Measurements from ENCODE around the gene TMEM258. TPM values are rescaled to one million over a fixed set of nuclear protein-coding genes. Genes with fewer than 3 reads are reported as not detected.

The TMEM258 gene
- total RNA-seq, 6 experiments from 2014 or later, result 31.6 to 74.5 (median 55.3) TPM

GRCh38 chr11:61743486-61744095, 48.8 kb downstream of the TMEM258 start:
- Histone ChIP-seq H3K27me3 (no peaks in the 10 kb centered on the region), H3K36me3 (no peaks in the 10 kb centered on the region), H3K9me3 (no peaks in the 10 kb centered on the region), H3K4me3 (no peak overlapping the region), H3K4me1 (peaks cover 0 to 3% (median 0%) of the 10 kb centered on the region in 4 donors), H3K27ac (no peak overlapping the region)
- intact Hi-C loops (cut with DNase I), result no loop called here
- ATAC-seq, result no peak
- no peak for DNase-seq
- TF ChIP-seq POLR2A (IDR thresholded peaks at IDR 0.05) (no peak), CTCF (IDR thresholded peaks at IDR 0.05) (no peak)
- no CpG with 5 or more reads among the region's 42 CpGs for WGBS (ENCODE audit: insufficient coverage, low coverage, low lambda C conversion rate, missing lambda C conversion rate)

DNA sequence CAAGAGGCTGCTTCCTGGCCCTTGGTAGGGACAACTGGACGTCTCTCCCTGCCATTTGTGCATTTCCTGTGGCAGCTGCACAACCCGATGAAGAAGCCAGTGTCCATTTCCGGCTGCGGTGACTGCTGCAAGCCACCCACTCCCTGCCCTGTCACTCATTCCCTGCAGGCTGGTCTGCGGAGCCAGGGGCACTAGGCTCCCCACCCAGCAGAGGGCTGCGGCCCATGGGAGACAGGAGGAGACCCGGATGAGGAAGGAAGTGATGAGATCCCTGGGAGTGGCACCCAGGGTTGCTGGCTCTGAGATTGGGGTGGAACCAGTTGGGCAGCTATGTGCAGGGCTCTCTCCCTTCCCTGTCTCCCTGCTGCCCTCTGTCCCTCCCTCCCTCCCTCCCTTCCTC, 50.0 kb downstream of the TMEM258 start:
- no peak overlapping the region for H3K4me3 ChIP-seq
- WGBS (ENCODE audit: insufficient coverage, low coverage, low lambda C conversion rate, missing lambda C conversion rate), result 38% methylated on average over 3 of the region's 7 CpGs
- no peaks in the 10 kb centered on the region for H3K27me3 ChIP-seq
- intact Hi-C loops (cut with DNase I), result no loop called here
- H3K36me3 ChIP-seq, result no peaks in the 10 kb centered on the region
- TF ChIP-seq CTCF (IDR thresholded peaks at IDR 0.05) (no peak), POLR2A (IDR thresholded peaks at IDR 0.05) (no peak)
- no peak for DNase-seq
- H3K4me1 ChIP-seq, result no peaks in the 10 kb centered on the region
- no peak overlapping the region for H3K27ac ChIP-seq
- no peaks in the 10 kb centered on the region for H3K9me3 ChIP-seq
- peak in 3 of 4 donors; percentile 15 to 42 (median 23) for ATAC-seq

GRCh38 chr11:61739966-61740365, 52.4 kb downstream of the TMEM258 start:
- Histone ChIP-seq H3K27me3 (no peaks in the 10 kb centered on the region), H3K27ac (no peak overlapping the region), H3K4me3 (no peak overlapping the region), H3K4me1 (no peaks in the 10 kb centered on the region), H3K9me3 (no peaks in the 10 kb centered on the region), H3K36me3 (peaks cover 0 to 2% (median 0%) of the 10 kb centered on the region in 4 donors)
- ATAC-seq, result no peak
- intact Hi-C loops (cut with DNase I), result loop anchor here in 1 of 2 donors (10.0 kb wide), 1 partner anchor 65 kb away; no protein-coding TSS in a partner anchor
- 80% methylated on average over 1 of the region's 7 CpGs for WGBS (ENCODE audit: insufficient coverage, low coverage, low lambda C conversion rate, missing lambda C conversion rate)
- no peak for DNase-seq
- no peak for TF ChIP-seq POLR2A (IDR thresholded peaks at IDR 0.05)
- no peak for TF ChIP-seq CTCF (IDR thresholded peaks at IDR 0.05)

DNA sequence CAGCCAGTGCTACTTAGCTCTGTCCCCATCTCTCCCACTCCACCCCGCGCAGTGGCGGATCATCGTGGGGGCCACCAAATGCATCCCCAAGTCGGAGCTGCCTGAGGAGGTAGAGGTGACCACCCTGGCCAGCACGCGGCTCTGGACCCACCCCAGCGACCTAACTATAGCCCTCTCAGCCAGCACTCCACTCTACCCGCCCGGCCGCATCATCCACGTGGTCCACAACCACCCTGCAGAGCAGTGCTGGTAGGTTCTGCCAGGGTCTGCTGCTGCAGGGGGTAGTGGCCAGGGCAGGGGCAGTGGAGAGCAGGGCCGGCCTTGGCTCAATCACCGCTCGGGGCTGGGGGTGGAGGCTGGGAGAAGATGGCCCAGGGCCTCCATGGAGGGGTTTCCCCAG, 53.0 kb downstream of the TMEM258 start:
- intact Hi-C loops (cut with DNase I), result loop anchor here in 1 of 2 donors (10.0 kb wide), 1 partner anchor 65 kb away; no protein-coding TSS in a partner anchor
- Histone ChIP-seq H3K27me3 (no peaks in the 10 kb centered on the region), H3K4me3 (no peak overlapping the region), H3K9me3 (no peaks in the 10 kb centered on the region), H3K4me1 (no peaks in the 10 kb centered on the region), H3K27ac (no peak overlapping the region), H3K36me3 (peaks cover 0 to 2% (median 0%) of the 10 kb centered on the region in 4 donors)
- TF ChIP-seq POLR2A (IDR thresholded peaks at IDR 0.05), result no peak
- TF ChIP-seq CTCF (IDR thresholded peaks at IDR 0.05), result no peak
- ATAC-seq, result no peak
- DNase-seq, result no peak
- 80% methylated on average over 5 of the region's 15 CpGs for WGBS (ENCODE audit: insufficient coverage, low coverage, low lambda C conversion rate, missing lambda C conversion rate)

MicroRNAs within 50 kb of the gene (microRNA counts, 767-probe panel; counts per million panel counts)
- microRNA hsa-miR-1908, result 237 counts per million
- 237 counts per million for microRNA hsa-miR-611

Other genes with a start within 250 kb of the TMEM258 start
- 10 to 100 TPM; 13.1 to 70.8 (median 31.6) TPM for gene SYT7, start 211.5 kb downstream of the TMEM258 start, total RNA-seq
- 1 to 10 TPM in 2 of 6 experiments, under 1 TPM in 4; 0.33 to 5.5 (median 0.79) TPM for gene DAGLA, start 112.2 kb downstream of the TMEM258 start, total RNA-seq
- gene MYRF, start 40.0 kb downstream of the TMEM258 start, total RNA-seq, result 10 to 100 TPM in 5 of 6 experiments, 1 to 10 TPM in 1; 7.6 to 16.4 (median 11.6) TPM
- gene FEN1, start 312 bp upstream of the TMEM258 start, total RNA-seq, result 10 to 100 TPM in 2 of 6 experiments, 1 to 10 TPM in 4; 4.0 to 13.3 (median 5.4) TPM
- gene FADS1, start 24.4 kb upstream of the TMEM258 start, total RNA-seq, result 10 to 100 TPM; 18.3 to 87.6 (median 34.8) TPM
- gene FADS2, start 35.7 kb upstream of the TMEM258 start, total RNA-seq, result 100 to 1,000 TPM in 4 of 6 experiments, 1 to 10 TPM in 2; 4.2 to 166 (median 110) TPM
- gene FADS3, start 98.9 kb upstream of the TMEM258 start, total RNA-seq, result 10 to 100 TPM; 13.0 to 69.8 (median 22.7) TPM
- 1 to 10 TPM; 3.2 to 9.1 (median 4.2) TPM for gene RAB3IL1, start 125.0 kb upstream of the TMEM258 start, total RNA-seq
- gene BEST1, start 157.8 kb upstream of the TMEM258 start, total RNA-seq, result 1 to 10 TPM in 3 of 6 experiments, under 1 TPM in 3; 0.55 to 2.3 (median 0.91) TPM
- 1,000 to 10,000 TPM; 1,131 to 2,981 (median 2,140) TPM for gene FTH1, start 175.0 kb upstream of the TMEM258 start, total RNA-seq